Measurements from ENCODE around the gene NBL1.

The NBL1 gene

DNA sequence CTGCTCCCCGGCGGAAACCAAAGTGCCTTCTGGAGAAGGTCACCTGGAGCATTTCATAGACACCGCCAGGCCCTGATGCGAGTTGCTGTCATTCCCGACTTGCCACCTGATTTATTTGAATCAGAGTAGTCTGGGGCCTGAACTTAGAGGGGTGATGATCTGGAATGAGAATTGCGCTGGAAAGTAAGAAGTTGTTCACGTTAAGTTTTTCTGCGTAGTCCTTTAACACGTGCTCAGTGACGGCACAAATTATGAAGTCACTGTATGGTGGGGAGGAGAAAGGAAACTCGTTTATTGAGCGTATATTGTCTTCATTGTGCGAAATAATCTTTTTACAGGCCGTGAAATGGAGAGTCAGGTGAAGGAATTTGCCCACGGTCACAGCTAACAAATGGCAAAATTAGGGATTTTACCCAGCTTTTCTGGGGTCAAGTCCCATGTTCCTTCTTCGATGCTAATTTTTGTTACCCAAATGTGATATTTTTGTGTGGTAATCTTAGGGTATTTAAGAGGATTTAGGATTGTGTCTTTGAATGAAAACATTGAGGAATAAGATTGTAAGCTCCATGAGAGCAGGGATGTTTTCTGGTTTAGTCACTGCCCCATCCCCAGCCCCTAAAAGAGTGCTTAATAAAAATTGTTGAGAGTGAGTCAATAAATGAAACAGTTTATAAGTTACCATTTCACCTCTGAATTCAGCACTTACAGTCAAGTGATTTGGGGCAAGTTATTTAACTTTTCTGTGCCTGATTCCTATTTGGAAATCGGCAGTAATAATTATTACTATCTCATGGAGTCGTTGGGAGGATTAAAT lies 46.4 kb upstream of the NBL1 start (continued):
- TF ChIP-seq, protein P1, sequence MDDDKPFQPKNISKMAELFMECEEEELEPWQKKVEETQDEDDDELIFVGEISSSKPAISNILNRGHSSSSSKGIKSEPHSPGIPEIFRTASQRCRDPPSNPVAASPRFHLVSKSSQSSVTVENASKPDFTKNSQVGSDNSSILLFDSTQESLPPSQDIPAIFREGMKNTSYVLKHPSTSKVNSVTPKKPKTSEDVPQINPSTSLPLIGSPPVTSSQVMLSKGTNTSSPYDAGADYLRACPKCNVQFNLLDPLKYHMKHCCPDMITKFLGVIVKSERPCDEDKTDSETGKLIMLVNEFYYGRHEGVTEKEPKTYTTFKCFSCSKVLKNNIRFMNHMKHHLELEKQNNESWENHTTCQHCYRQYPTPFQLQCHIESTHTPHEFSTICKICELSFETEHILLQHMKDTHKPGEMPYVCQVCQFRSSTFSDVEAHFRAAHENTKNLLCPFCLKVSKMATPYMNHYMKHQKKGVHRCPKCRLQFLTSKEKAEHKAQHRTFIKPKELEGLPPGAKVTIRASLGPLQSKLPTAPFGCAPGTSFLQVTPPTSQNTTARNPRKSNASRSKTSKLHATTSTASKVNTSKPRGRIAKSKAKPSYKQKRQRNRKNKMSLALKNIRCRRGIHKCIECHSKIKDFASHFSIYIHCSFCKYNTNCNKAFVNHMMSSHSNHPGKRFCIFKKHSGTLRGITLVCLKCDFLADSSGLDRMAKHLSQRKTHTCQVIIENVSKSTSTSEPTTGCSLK (tag by site-specific recombination; IDR thresholded peaks at IDR 0.05): no peak
- TF ChIP-seq ZNF354C (tag by site-specific recombination; IDR thresholded peaks at IDR 0.05; ENCODE audit: borderline replicate concordance, low read depth): no peak
- 0 out of 2 replicates have a peak, but pooled peaks have one; percentile 2 for TF ChIP-seq ZSCAN30 (tag by site-specific recombination; IDR thresholded peaks at IDR 0.05)
- peak; percentile 36; the same call in 1 of the 2 replicates for TF ChIP-seq PRDM1 (tag by site-specific recombination; IDR thresholded peaks at IDR 0.05)
- no peak for TF ChIP-seq ZNF561 (tag by site-specific recombination; IDR thresholded peaks at IDR 0.05; ENCODE audit: borderline replicate concordance)
- peak; percentile 94 for TF ChIP-seq ZNF664 (tag by site-specific recombination; IDR thresholded peaks at IDR 0.05)
- peak; percentile 71; the same call in 1 of the 2 replicates for TF ChIP-seq ZNF76 (tag by site-specific recombination; IDR thresholded peaks at IDR 0.05; ENCODE audit: borderline replicate concordance, low read depth)
- TF ChIP-seq, protein P2, sequence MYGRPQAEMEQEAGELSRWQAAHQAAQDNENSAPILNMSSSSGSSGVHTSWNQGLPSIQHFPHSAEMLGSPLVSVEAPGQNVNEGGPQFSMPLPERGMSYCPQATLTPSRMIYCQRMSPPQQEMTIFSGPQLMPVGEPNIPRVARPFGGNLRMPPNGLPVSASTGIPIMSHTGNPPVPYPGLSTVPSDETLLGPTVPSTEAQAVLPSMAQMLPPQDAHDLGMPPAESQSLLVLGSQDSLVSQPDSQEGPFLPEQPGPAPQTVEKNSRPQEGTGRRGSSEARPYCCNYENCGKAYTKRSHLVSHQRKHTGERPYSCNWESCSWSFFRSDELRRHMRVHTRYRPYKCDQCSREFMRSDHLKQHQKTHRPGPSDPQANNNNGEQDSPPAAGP (tag by site-specific recombination; IDR thresholded peaks at IDR 0.05): no peak
- no peak for TF ChIP-seq BCL11A (tag by site-specific recombination; IDR thresholded peaks at IDR 0.05; ENCODE audit: low read depth)
- TF ChIP-seq ZEB2 (tag by site-specific recombination; IDR thresholded peaks at IDR 0.05): no peak
- TF ChIP-seq, protein P3, sequence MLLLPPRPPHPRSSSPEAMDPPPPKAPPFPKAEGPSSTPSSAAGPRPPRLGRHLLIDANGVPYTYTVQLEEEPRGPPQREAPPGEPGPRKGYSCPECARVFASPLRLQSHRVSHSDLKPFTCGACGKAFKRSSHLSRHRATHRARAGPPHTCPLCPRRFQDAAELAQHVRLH (tag by site-specific recombination; IDR thresholded peaks at IDR 0.05): no peak
- TF ChIP-seq, protein P4, sequence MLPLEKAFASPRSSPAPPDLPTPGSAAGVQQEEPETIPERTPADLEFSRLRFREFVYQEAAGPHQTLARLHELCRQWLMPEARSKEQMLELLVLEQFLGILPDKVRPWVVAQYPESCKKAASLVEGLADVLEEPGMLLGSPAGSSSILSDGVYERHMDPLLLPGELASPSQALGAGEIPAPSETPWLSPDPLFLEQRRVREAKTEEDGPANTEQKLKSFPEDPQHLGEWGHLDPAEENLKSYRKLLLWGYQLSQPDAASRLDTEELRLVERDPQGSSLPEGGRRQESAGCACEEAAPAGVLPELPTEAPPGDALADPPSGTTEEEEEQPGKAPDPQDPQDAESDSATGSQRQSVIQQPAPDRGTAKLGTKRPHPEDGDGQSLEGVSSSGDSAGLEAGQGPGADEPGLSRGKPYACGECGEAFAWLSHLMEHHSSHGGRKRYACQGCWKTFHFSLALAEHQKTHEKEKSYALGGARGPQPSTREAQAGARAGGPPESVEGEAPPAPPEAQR (tag by site-specific recombination; IDR thresholded peaks at IDR 0.05): no peak
- no peak for TF ChIP-seq EGR2 (tag by site-specific recombination; IDR thresholded peaks at IDR 0.05; ENCODE audit: low read depth)
- no peak for TF ChIP-seq ZNF560 (tag by site-specific recombination; IDR thresholded peaks at IDR 0.05; ENCODE audit: borderline replicate concordance)
- no peak for TF ChIP-seq ZNF184 (tag by site-specific recombination; IDR thresholded peaks at IDR 0.05)
- TF ChIP-seq, protein P5, sequence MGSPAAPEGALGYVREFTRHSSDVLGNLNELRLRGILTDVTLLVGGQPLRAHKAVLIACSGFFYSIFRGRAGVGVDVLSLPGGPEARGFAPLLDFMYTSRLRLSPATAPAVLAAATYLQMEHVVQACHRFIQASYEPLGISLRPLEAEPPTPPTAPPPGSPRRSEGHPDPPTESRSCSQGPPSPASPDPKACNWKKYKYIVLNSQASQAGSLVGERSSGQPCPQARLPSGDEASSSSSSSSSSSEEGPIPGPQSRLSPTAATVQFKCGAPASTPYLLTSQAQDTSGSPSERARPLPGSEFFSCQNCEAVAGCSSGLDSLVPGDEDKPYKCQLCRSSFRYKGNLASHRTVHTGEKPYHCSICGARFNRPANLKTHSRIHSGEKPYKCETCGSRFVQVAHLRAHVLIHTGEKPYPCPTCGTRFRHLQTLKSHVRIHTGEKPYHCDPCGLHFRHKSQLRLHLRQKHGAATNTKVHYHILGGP (tag by site-specific recombination; IDR thresholded peaks at IDR 0.05): no peak
- TF ChIP-seq REPIN1 (tag by site-specific recombination; IDR thresholded peaks at IDR 0.05; ENCODE audit: low read depth): no peak
- no peak for TF ChIP-seq ZNF529 (tag by site-specific recombination; IDR thresholded peaks at IDR 0.05; ENCODE audit: insufficient replicate concordance)
- no peak for TF ChIP-seq GLI4 (tag by site-specific recombination; IDR thresholded peaks at IDR 0.05)
- no peak for TF ChIP-seq ZBTB1 (tag by site-specific recombination; IDR thresholded peaks at IDR 0.05)
- TF ChIP-seq, protein P6, sequence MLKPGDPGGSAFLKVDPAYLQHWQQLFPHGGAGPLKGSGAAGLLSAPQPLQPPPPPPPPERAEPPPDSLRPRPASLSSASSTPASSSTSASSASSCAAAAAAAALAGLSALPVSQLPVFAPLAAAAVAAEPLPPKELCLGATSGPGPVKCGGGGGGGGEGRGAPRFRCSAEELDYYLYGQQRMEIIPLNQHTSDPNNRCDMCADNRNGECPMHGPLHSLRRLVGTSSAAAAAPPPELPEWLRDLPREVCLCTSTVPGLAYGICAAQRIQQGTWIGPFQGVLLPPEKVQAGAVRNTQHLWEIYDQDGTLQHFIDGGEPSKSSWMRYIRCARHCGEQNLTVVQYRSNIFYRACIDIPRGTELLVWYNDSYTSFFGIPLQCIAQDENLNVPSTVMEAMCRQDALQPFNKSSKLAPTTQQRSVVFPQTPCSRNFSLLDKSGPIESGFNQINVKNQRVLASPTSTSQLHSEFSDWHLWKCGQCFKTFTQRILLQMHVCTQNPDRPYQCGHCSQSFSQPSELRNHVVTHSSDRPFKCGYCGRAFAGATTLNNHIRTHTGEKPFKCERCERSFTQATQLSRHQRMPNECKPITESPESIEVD (tag by site-specific recombination; IDR thresholded peaks at IDR 0.05): peak; percentile 52; the same call in 1 of the 2 replicates
- peak; percentile 49 for TF ChIP-seq ZNF335 (tag by site-specific recombination; conservative IDR thresholded peaks at IDR 0.05)
- no peak for TF ChIP-seq ZFP37 (tag by site-specific recombination; IDR thresholded peaks at IDR 0.05)
- TF ChIP-seq SETDB1 (IDR thresholded peaks at IDR 0.05; ENCODE audit: insufficient read length, low read length): no peak
- TF ChIP-seq ZBTB20 (tag by site-specific recombination; IDR thresholded peaks at IDR 0.05): peak; percentile 27
- no peak for TF ChIP-seq ZNF146 (tag by site-specific recombination; IDR thresholded peaks at IDR 0.05)
- TF ChIP-seq, protein P7, sequence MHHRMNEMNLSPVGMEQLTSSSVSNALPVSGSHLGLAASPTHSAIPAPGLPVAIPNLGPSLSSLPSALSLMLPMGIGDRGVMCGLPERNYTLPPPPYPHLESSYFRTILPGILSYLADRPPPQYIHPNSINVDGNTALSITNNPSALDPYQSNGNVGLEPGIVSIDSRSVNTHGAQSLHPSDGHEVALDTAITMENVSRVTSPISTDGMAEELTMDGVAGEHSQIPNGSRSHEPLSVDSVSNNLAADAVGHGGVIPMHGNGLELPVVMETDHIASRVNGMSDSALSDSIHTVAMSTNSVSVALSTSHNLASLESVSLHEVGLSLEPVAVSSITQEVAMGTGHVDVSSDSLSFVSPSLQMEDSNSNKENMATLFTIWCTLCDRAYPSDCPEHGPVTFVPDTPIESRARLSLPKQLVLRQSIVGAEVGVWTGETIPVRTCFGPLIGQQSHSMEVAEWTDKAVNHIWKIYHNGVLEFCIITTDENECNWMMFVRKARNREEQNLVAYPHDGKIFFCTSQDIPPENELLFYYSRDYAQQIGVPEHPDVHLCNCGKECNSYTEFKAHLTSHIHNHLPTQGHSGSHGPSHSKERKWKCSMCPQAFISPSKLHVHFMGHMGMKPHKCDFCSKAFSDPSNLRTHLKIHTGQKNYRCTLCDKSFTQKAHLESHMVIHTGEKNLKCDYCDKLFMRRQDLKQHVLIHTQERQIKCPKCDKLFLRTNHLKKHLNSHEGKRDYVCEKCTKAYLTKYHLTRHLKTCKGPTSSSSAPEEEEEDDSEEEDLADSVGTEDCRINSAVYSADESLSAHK (tag by site-specific recombination; IDR thresholded peaks at IDR 0.05): no peak
- TF ChIP-seq ZNF239 (tag by site-specific recombination; IDR thresholded peaks at IDR 0.05): no peak

Data from HEK293 (cell line).